Liver (tissue), 3 donors: ENCODE results near the gene ASB15.

Experiments
- CTCF ChIP-seq: fragments of 150-350 bp; IDR thresholded peaks from 2 replicates; pipeline ENCODE4 v1.5.1; 2017; ENCODE audit warnings: improper control_type of control experiment, low read depth, low read length; ENCODE audit not compliant: missing input control
- JUND ChIP-seq, 2 donors: IDR thresholded peaks; 2 replicates each; pipeline ENCODE4 v1.6.1; 2016; ENCODE audit warnings: antibody characterized with exemption in 2 of 2
- NR2F2 ChIP-seq: IDR thresholded peaks from 2 replicates; pipeline ENCODE4 v1.6.1; 2016; ENCODE audit warnings: antibody characterized with exemption
- RXRA ChIP-seq, 2 donors: IDR thresholded peaks; 2 replicates each; pipeline ENCODE4 v1.6.1; 2017 to 2018; ENCODE audit warnings: antibody characterized with exemption in 2 of 2, mild to moderate bottlenecking in 1 of 2
- SP1 ChIP-seq: IDR thresholded peaks from 2 replicates; pipeline ENCODE4 v1.6.1; 2018; ENCODE audit warnings: antibody characterized with exemption, mild to moderate bottlenecking
- TAF1 ChIP-seq: conservative IDR thresholded peaks from 2 replicates; pipeline ENCODE4 v1.6.1; 2016; ENCODE audit warnings: antibody characterized with exemption, mild to moderate bottlenecking
- YY1 ChIP-seq: IDR thresholded peaks from 2 replicates; pipeline ENCODE4 v1.6.1; 2016; ENCODE audit warnings: antibody characterized with exemption, mild to moderate bottlenecking
- donor health status: healthy.
- donor health status: healthy.

- TF ChIP-seq CTCF = no peak
- TF ChIP-seq YY1 = no peak
- TF ChIP-seq TAF1 = no peak
- TF ChIP-seq SP1 = no peak
- no peak for TF ChIP-seq NR2F2
- no peak for TF ChIP-seq RXRA (IDR thresholded peaks at IDR 0.05)
- TF ChIP-seq JUND (IDR thresholded peaks at IDR 0.05) = no peak
Observed at GRCh38 chr7:123639631-123640030, 38.0 kb downstream of the ASB15 start.
